HG02623 (cell line): ENCODE data around the gene TRIM77.
"Not testable (repeated sequence)": the region's sequence is repeated elsewhere in the genome, so short reads cannot be mapped to it uniquely, and the experiment has no call there.

Experiments used
- ATAC-seq: cut with Tn5 transposase; IDR thresholded peaks from one replicate; pipeline ENCODE4 v1.9.1; 2021; ENCODE audit warnings: moderate library complexity; ENCODE audit not compliant: unreplicated experiment

The TRIM77 gene, protein sequence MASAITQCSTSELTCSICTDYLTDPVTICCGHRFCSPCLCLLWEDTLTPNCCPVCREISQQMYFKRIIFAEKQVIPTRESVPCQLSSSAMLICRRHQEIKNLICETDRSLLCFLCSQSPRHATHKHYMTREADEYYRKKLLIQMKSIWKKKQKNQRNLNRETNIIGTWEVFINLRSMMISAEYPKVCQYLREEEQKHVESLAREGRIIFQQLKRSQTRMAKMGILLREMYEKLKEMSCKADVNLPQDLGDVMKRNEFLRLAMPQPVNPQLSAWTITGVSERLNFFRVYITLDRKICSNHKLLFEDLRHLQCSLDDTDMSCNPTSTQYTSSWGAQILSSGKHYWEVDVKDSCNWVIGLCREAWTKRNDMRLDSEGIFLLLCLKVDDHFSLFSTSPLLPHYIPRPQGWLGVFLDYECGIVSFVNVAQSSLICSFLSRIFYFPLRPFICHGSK

GRCh38 chr11:89709999-89710398, at the start of gene TRIM77:
Gene TRIM77 (plus strand): TSS chr11:89710299. CDS start chr11:89710299, 0 bp downstream.
- ATAC-seq: not testable (repeated sequence)

- ATAC-seq: no peak
Observed at GRCh38 chr11:89667001-89667400, 43.1 kb upstream of the TRIM77 start.

- ATAC-seq: not testable (repeated sequence)
Observed at GRCh38 chr11:89668158-89668557, 41.9 kb upstream of the TRIM77 start.

DNA sequence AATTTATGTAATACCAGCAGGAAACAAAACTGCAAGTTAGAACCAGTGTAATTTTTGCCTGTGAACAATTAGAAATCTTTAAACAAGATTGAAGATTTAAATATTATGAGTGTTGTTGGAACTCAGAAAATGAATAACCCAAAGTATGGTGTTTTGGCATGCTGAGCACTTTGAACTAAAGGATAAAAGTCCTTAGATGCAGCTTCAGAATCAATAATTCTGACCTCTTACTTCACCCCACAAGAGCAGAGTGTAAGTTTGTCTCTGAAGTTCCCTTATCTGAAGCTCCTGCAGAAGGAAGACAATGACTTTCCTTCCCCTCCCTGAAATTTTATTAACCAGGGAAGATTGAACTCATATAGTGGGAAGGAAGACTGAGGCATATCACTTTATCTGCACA, 40.5 kb upstream of the TRIM77 start:
- ATAC-seq: not testable (repeated sequence)

GRCh38 chr11:89669993-89670669, 40.0 kb upstream of the TRIM77 start:
- ATAC-seq: not testable (repeated sequence)

GRCh38 chr11:89672547-89672946, 37.6 kb upstream of the TRIM77 start:
- not testable (repeated sequence) for ATAC-seq

DNA sequence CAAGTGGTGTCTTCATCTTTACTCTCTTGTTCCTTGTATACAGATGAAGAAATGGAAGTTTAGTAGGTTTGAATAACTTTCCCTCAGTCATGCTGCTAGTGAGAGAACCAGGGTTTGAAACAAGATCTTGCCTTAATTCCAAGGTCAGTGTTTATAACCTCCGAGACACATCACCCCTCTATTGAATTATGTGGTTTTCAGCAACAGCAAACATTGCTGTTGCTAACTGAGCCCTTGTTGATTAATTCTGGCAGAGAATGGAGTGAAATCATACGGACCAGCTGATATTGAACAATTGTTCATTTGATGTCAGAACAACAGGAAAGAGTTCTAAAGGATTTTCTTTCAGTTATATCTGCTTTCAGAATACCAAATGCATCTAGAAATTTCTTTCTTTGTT, 36.7 kb upstream of the TRIM77 start:
- not testable (repeated sequence) for ATAC-seq

- ATAC-seq: not testable (repeated sequence)
Observed at GRCh38 chr11:89675383-89675782, 34.7 kb upstream of the TRIM77 start.

GRCh38 chr11:89675948-89676347, 34.2 kb upstream of the TRIM77 start:
- ATAC-seq: not testable (repeated sequence)

GRCh38 chr11:89707080-89707479, 3.0 kb upstream of the TRIM77 start:
- not testable (repeated sequence) for ATAC-seq

GRCh38 chr11:89724866-89725498, 14.9 kb downstream of the TRIM77 start:
- not testable (repeated sequence) for ATAC-seq

GRCh38 chr11:89730215-89730614, 20.1 kb downstream of the TRIM77 start:
- ATAC-seq: not testable (repeated sequence)

- ATAC-seq: no peak
Observed at GRCh38 chr11:89736566-89736965, 26.5 kb downstream of the TRIM77 start.

GRCh38 chr11:89737116-89737515, 27.0 kb downstream of the TRIM77 start:
- ATAC-seq: no peak

- ATAC-seq: not testable (repeated sequence)
Observed at GRCh38 chr11:89741406-89741805, 31.3 kb downstream of the TRIM77 start.

DNA sequence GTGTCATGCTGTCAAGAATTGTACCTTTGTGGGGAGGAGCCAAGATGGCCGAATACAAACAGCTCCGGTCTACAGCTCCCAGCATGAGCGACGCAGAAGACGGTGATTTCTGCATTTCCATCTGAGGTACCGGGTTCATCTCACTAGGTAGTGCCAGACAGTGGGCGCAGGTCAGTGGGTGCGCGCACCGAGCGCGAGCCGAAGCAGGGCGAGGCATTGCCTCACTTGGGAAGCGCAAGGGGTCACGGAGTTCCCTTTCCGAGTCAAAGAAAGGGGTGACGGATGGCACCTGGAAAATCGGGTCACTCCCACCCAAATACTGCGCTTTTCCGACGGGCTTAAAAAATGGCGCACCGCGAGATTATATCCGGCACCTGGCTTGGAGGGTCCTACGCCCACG, 34.1 kb downstream of the TRIM77 start:
- not testable (repeated sequence) for ATAC-seq

- not testable (repeated sequence) for ATAC-seq
Observed at GRCh38 chr11:89750822-89751221, 40.7 kb downstream of the TRIM77 start.
